ENCODE data around the gene SERPINA4.

The SERPINA4 gene

GRCh38 chr14:94591871-94592270 lies 30.6 kb downstream of the SERPINA4 start:
- H3K4me3 ChIP-seq (ENCODE audit: low read depth, low read length) = no peak overlapping the region
- no peak overlapping the region for H3K27ac ChIP-seq (ENCODE audit: extremely low read depth, low read depth, low read length)
- no peak for TF ChIP-seq WT1 (tag by site-specific recombination; IDR thresholded peaks at IDR 0.05)
- TF ChIP-seq ZBTB48 (tag by site-specific recombination; IDR thresholded peaks at IDR 0.05) = no peak
- TF ChIP-seq IKZF3 (tag by site-specific recombination; IDR thresholded peaks at IDR 0.05) = no peak
- CTCF ChIA-PET = interaction anchor here (0.7 kb wide), 2 partner anchors 16 to 105 kb away, joined by 3 to 7 read pairs; no protein-coding TSS in a partner anchor
- no peaks in the 10 kb centered on the region for H3K4me1 ChIP-seq (ENCODE audit: control insufficient read depth, insufficient read depth, low read length)
- H3K36me3 ChIP-seq (ENCODE audit: control insufficient read depth in 2 of 2, insufficient read depth in 1 of 2, low read length in 2 of 2) = no peaks in the 10 kb centered on the region
- H3K9me3 ChIP-seq (ENCODE audit: control insufficient read depth, insufficient read depth, low read depth, low read length) = no peaks in the 10 kb centered on the region
- POLR2A ChIA-PET = no interaction called here

GRCh38 chr14:94592457-94592856 lies 31.2 kb downstream of the SERPINA4 start:
- CTCF ChIA-PET = no interaction called here

GRCh38 chr14:94593376-94593748 lies 32.1 kb downstream of the SERPINA4 start:
- H3K9me3 ChIP-seq (ENCODE audit: control insufficient read depth, insufficient read depth, low read depth, low read length) = no peaks in the 10 kb centered on the region
- H3K4me1 ChIP-seq (ENCODE audit: control insufficient read depth, insufficient read depth, low read length) = no peaks in the 10 kb centered on the region
- no peak overlapping the region for H3K27ac ChIP-seq (ENCODE audit: extremely low read depth, low read depth, low read length)
- ChIA-PET POLR2A (no interaction called here), CTCF (interaction anchor here (0.6 kb wide), 1 partner anchor 25 kb away, joined by 3 read pairs; no protein-coding TSS in a partner anchor)
- no peak overlapping the region for H3K4me3 ChIP-seq (ENCODE audit: low read depth, low read length)
- H3K36me3 ChIP-seq (ENCODE audit: control insufficient read depth in 2 of 2, insufficient read depth in 1 of 2, low read length in 2 of 2) = no peaks in the 10 kb centered on the region
- TF ChIP-seq ZBTB7A (tag by site-specific recombination; IDR thresholded peaks at IDR 0.05; ENCODE audit: low read depth) (no peak), ZNF449 (tag by site-specific recombination; IDR thresholded peaks at IDR 0.05) (no peak), ZNF513 (tag by site-specific recombination; IDR thresholded peaks at IDR 0.05) (no peak), ZNF324 (tag by site-specific recombination; IDR thresholded peaks at IDR 0.05) (no peak), OSR2 (tag by site-specific recombination; IDR thresholded peaks at IDR 0.05) (no peak), ZNF366 (tag by site-specific recombination; conservative IDR thresholded peaks at IDR 0.05) (no peak), ZNF701 (tag by site-specific recombination; IDR thresholded peaks at IDR 0.05) (no peak), ZNF266 (tag by site-specific recombination; IDR thresholded peaks at IDR 0.05; ENCODE audit: low read depth) (no peak), ZNF114 (tag by site-specific recombination; IDR thresholded peaks at IDR 0.05) (no peak), HOXC10 (CRISPR knock-in tag; IDR thresholded peaks at IDR 0.05) (no peak)

More at GRCh38 chr14:94592457-94592856, 31.2 kb downstream of the SERPINA4 start:
- H3K36me3 ChIP-seq (ENCODE audit: control insufficient read depth in 2 of 2, insufficient read depth in 1 of 2, low read length in 2 of 2) = no peaks in the 10 kb centered on the region
- TF ChIP-seq ZNF423 (tag by site-specific recombination; IDR thresholded peaks at IDR 0.05) (no peak), ELK4 (IDR thresholded peaks at IDR 0.05; ENCODE audit: borderline replicate concordance, low read depth, low read length) (no peak), ZNF513 (tag by site-specific recombination; IDR thresholded peaks at IDR 0.05) (no peak), PRDM4 (tag by site-specific recombination; IDR thresholded peaks at IDR 0.05) (no peak), ZNF133 (tag by site-specific recombination; IDR thresholded peaks at IDR 0.05) (no peak), ZNF366 (tag by site-specific recombination; conservative IDR thresholded peaks at IDR 0.05) (no peak), ZNF768 (tag by site-specific recombination; IDR thresholded peaks at IDR 0.05) (0 out of 2 replicates have a peak, but pooled peaks have one; percentile 8)
- no peaks in the 10 kb centered on the region for H3K4me1 ChIP-seq (ENCODE audit: control insufficient read depth, insufficient read depth, low read length)
- H3K9me3 ChIP-seq (ENCODE audit: control insufficient read depth, insufficient read depth, low read depth, low read length) = no peaks in the 10 kb centered on the region
- H3K4me3 ChIP-seq (ENCODE audit: low read depth, low read length) = no peak overlapping the region
- H3K27ac ChIP-seq (ENCODE audit: extremely low read depth, low read depth, low read length) = no peak overlapping the region
- POLR2A ChIA-PET = no interaction called here

Measured in HEK293 (cell line).